ENCODE measurements around the gene GALNT16. TPM values are rescaled to one million over a fixed set of nuclear protein-coding genes. Genes with fewer than 3 reads are reported as not detected.
A peak's percentile ranks its signal among the peaks of the same experiment; 100 is the strongest.
"Not testable (repeated sequence)": the region's sequence is repeated elsewhere in the genome, so short reads cannot be mapped to it uniquely, and the experiment has no call there.

The GALNT16 gene
- 94.9 TPM for total RNA-seq
- long read RNA-seq, full-length matches to known transcripts: 91 of 140 reads
- long read RNA-seq, partial matches to known transcripts: 33 of 140 reads
- long read RNA-seq, other reads (novel, unspliced or antisense): 16 of 140 reads

- intact Hi-C loops (cut with DNase I): loop anchor here (5.0 kb wide), 1 partner anchor 83 kb away; no protein-coding TSS in a partner anchor
- ATAC-seq (peak; percentile 20), DNase-seq (ENCODE audit: missing footprints) (peak; percentile 79)
Measured at GRCh38 chr14:69259527-69260189, at the start of gene GALNT16. Gene GALNT16 (plus strand): TSS chr14:69260158. CDS start chr14:69260291, 133 bp downstream.

- DNase-seq (ENCODE audit: missing footprints): no peak
- no peak for ATAC-seq
- intact Hi-C loops (cut with DNase I): no loop called here
Measured at GRCh38 chr14:69214393-69214792, 45.6 kb upstream of the GALNT16 start.

GRCh38 chr14:69217663-69218062, 42.3 kb upstream of the GALNT16 start:
- ATAC-seq; intact Hi-C loops (cut with DNase I); DNase-seq (ENCODE audit: missing footprints): not testable (repeated sequence)

- intact Hi-C loops (cut with DNase I): loop anchor here (5.0 kb wide), 1 partner anchor 73 kb away; the partner anchor contains the start of gene DCAF5
- DNase-seq (ENCODE audit: missing footprints): no peak
- ATAC-seq: no peak
Measured at GRCh38 chr14:69224946-69225345, 35.0 kb upstream of the GALNT16 start.

GRCh38 chr14:69226178-69226577, 33.8 kb upstream of the GALNT16 start:
- intact Hi-C loops (cut with DNase I): loop anchor here (5.0 kb wide), 1 partner anchor 74 kb away; the partner anchor contains the start of gene DCAF5
- ATAC-seq (peak; percentile 66), DNase-seq (ENCODE audit: missing footprints) (no peak)

- DNase-seq (ENCODE audit: missing footprints): no peak
- ATAC-seq: no peak
- intact Hi-C loops (cut with DNase I): loop anchor here (5.0 kb wide), 1 partner anchor 74 kb away; the partner anchor contains the start of gene DCAF5
Measured at GRCh38 chr14:69226736-69227135, 33.2 kb upstream of the GALNT16 start.

- peak; percentile 57 for ATAC-seq
- intact Hi-C loops (cut with DNase I): no loop called here
Measured at GRCh38 chr14:69231486-69231885, 28.5 kb upstream of the GALNT16 start.

GRCh38 chr14:69232388-69232787, 27.6 kb upstream of the GALNT16 start:
- DNase-seq (ENCODE audit: missing footprints): no peak
- intact Hi-C loops (cut with DNase I): no loop called here
- ATAC-seq: no peak

More at GRCh38 chr14:69231486-69231885, 28.5 kb upstream of the GALNT16 start:
- DNase-seq (ENCODE audit: missing footprints): no peak

- ATAC-seq: no peak
- DNase-seq (ENCODE audit: missing footprints): no peak
- intact Hi-C loops (cut with DNase I): no loop called here
Measured at GRCh38 chr14:69234106-69234505, 25.9 kb upstream of the GALNT16 start.

GRCh38 chr14:69235708-69236107, 24.2 kb upstream of the GALNT16 start:
- intact Hi-C loops (cut with DNase I): no loop called here
- DNase-seq (ENCODE audit: missing footprints) (no peak), ATAC-seq (no peak)

GRCh38 chr14:69237142-69237541, 22.8 kb upstream of the GALNT16 start:
- intact Hi-C loops (cut with DNase I): no loop called here
- DNase-seq (ENCODE audit: missing footprints) (no peak), ATAC-seq (no peak)

GRCh38 chr14:69237584-69237983, 22.4 kb upstream of the GALNT16 start:
- intact Hi-C loops (cut with DNase I): no loop called here
- no peak for DNase-seq (ENCODE audit: missing footprints)
- ATAC-seq: no peak

GRCh38 chr14:69238883-69239282, 21.1 kb upstream of the GALNT16 start:
- DNase-seq (ENCODE audit: missing footprints): no peak
- intact Hi-C loops (cut with DNase I): no loop called here

GRCh38 chr14:69240527-69241173, 19.3 kb upstream of the GALNT16 start:
- DNase-seq (ENCODE audit: missing footprints) (no peak), ATAC-seq (peak; percentile 58)
- intact Hi-C loops (cut with DNase I): loop anchor here (5.0 kb wide), 1 partner anchor 88 kb away; the partner anchor contains the start of gene DCAF5

More at GRCh38 chr14:69238883-69239282, 21.1 kb upstream of the GALNT16 start:
- no peak for ATAC-seq

GRCh38 chr14:69241577-69241976, 18.4 kb upstream of the GALNT16 start:
- DNase-seq (ENCODE audit: missing footprints) (no peak), ATAC-seq (no peak)
- intact Hi-C loops (cut with DNase I): loop anchor here (5.0 kb wide), 1 partner anchor 89 kb away; the partner anchor contains the start of gene DCAF5

- intact Hi-C loops (cut with DNase I): loop anchor here (1.0 to 5.0 kb wide), 3 partner anchors 90 to 218 kb away; partner anchors contain the start of gene DCAF5
- DNase-seq (ENCODE audit: missing footprints) (no peak), ATAC-seq (peak; percentile 61)
Measured at GRCh38 chr14:69242311-69243224, 17.4 kb upstream of the GALNT16 start.

GRCh38 chr14:69244946-69245345, 15.0 kb upstream of the GALNT16 start:
- DNase-seq (ENCODE audit: missing footprints) (no peak), ATAC-seq (no peak)
- intact Hi-C loops (cut with DNase I): loop anchor here (5.0 kb wide), 1 partner anchor 93 kb away; the partner anchor contains the start of gene DCAF5

GRCh38 chr14:69246331-69246730, 13.6 kb upstream of the GALNT16 start:
- intact Hi-C loops (cut with DNase I): no loop called here
- DNase-seq (ENCODE audit: missing footprints): no peak
- no peak for ATAC-seq

All from Right ventricle myocardium inferior (tissue), 1 donor.